AG10803 (cell line): Measurements from ENCODE around the gene C17orf75.
"Not testable (repeated sequence)": the region's sequence is repeated elsewhere in the genome, so short reads cannot be mapped to it uniquely, and the experiment has no call there.

Experiments
- DNase-seq: peaks from one replicate; pipeline ENCODE4 v3.0.0; 2010; ENCODE audit warnings: low read depth
- H3K4me3 ChIP-seq: 2 replicates; pipeline ENCODE4 v1.5.1; 2011; ENCODE audit warnings: mild to moderate bottlenecking, low read length, control low read depth
- TF ChIP-seq, protein P1 (sequence below): conservative IDR thresholded peaks from 2 replicates; pipeline ENCODE4 v1.5.1; 2011; ENCODE audit warnings: mild to moderate bottlenecking, low read length, control low read depth, inconsistent platforms

Gene C17orf75

DNA sequence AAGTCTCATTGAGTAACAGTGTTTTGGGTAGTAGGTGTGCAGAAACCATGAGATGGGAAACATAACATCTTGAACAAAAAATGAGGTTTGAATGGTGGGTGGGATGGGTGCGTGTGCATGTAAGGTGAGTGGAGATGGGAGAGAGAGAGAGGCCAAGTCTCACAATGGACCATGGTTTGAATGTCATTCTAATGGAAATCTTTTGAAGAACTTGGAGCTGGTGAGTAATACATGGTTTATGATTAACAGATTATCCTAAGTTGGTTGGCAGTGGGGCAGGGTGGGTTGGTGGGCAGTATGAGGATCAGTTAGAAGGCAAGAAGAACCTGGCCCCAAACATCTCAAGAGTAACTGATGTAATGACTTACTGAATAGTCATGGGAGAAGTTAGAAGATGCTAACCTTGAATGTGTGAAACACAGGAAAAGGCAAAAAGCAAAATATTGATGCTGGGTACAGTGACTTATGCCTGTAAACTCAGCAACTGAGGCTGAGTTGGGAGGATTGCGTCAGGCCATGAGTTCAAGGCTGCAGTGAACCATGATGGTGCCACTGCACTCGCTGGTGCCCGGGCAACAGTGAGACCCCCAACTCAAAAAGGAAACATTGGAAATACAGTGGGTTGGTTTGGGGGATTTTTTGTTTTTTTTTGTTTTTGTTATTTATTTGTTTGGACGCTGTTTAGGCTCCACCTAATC, 40.7 kb upstream of the C17orf75 start:
- DNase-seq = no peak
- TF ChIP-seq, protein P1, sequence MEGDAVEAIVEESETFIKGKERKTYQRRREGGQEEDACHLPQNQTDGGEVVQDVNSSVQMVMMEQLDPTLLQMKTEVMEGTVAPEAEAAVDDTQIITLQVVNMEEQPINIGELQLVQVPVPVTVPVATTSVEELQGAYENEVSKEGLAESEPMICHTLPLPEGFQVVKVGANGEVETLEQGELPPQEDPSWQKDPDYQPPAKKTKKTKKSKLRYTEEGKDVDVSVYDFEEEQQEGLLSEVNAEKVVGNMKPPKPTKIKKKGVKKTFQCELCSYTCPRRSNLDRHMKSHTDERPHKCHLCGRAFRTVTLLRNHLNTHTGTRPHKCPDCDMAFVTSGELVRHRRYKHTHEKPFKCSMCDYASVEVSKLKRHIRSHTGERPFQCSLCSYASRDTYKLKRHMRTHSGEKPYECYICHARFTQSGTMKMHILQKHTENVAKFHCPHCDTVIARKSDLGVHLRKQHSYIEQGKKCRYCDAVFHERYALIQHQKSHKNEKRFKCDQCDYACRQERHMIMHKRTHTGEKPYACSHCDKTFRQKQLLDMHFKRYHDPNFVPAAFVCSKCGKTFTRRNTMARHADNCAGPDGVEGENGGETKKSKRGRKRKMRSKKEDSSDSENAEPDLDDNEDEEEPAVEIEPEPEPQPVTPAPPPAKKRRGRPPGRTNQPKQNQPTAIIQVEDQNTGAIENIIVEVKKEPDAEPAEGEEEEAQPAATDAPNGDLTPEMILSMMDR = no peak

DNA sequence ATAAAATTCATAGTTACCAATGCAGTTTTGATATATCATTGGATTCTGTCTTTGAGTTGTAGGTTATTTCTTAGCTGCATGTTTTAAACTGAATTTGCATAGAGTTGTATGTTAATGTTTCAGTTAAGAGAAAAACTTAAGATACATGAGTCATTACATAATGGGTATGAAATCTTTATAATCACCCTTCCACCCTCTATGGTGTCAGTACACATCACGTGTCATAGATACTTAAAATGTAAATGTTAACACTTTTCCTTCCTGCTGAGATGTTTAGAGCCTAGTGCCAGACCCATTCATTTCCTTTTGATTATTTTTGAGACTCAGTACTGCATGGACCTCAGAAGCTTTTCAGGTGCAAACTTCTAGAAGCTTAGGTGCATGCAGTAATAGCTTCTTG, 28.5 kb upstream of the C17orf75 start:
- no peak for DNase-seq
- TF ChIP-seq, protein P1 = no peak
- no peak overlapping the region for H3K4me3 ChIP-seq

More for the DNA sequence above, 40.7 kb upstream of the C17orf75 start:
- no peak overlapping the region for H3K4me3 ChIP-seq

DNA sequence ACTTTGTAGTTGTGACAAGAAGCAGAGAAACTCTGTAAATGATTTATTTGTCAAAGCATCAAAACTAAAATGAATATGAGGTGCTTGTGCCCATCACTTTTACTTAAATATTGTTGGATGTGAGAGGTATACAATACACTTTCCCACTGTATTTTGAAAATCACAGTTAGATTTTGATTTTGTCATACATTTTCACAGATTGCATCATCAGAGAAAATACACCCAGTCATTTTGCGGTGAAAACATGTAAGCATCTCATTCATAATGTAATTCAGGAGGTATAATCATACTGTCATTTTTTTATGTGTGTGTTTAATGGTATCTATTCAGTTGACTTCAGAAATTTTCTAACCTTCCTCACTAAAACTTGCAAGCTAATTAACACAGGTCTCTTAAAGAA, 19.3 kb upstream of the C17orf75 start:
- TF ChIP-seq, protein P1 = no peak
- no peak overlapping the region for H3K4me3 ChIP-seq
- DNase-seq = no peak

DNA sequence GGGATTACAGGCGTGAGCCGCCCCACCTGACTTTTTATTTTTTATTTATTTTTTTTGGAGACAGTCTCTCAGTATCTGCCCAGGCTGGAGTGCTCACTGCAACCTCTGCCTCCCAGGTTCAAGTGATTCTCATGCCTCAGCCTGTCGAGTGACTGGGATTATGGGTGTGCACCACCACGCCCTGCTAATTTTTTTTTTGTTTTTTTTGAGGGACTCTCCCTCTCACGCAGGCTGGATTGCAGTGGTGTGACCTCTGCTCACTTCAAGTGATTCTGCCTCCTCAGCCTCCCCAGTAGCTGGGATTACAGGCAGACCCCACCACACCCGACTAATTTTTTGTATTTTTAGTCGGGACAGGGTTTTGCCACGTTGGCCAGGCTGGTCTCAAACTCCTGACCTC, 15.6 kb upstream of the C17orf75 start:
- TF ChIP-seq, protein P1 = no peak

GRCh38 chr17:32356750-32357149, 14.8 kb upstream of the C17orf75 start:
- no peak for DNase-seq
- H3K4me3 ChIP-seq = no peak overlapping the region
- TF ChIP-seq, protein P1 = no peak

More for the DNA sequence above, 15.6 kb upstream of the C17orf75 start:
- no peak overlapping the region for H3K4me3 ChIP-seq
- DNase-seq = no peak

GRCh38 chr17:32356378-32356743, 14.4 kb upstream of the C17orf75 start:
- TF ChIP-seq, protein P1 = no peak
- no peak overlapping the region for H3K4me3 ChIP-seq
- DNase-seq = no peak

- TF ChIP-seq, protein P1 = no peak
- no peak for DNase-seq
- no peak overlapping the region for H3K4me3 ChIP-seq
Measured at GRCh38 chr17:32355649-32356377, 13.8 kb upstream of the C17orf75 start.

GRCh38 chr17:32352734-32353133, 10.8 kb upstream of the C17orf75 start:
- H3K4me3 ChIP-seq = peak overlapping the region; percentile 99
- DNase-seq = not testable (repeated sequence)
